Tibial artery (tissue), 4 donors: ENCODE results near the gene MEG3.

Experiments used
- DNase-seq, 2 donors: peaks; one replicate each; pipeline ENCODE4 v3.0.0-alpha.2; 2019
- H3K27ac ChIP-seq, 2 donors: fragments of 200-600 bp; sonication (generic) in 1 of 2; 1 replicate in 1 of 2; 2 replicates in 1 of 2; pipeline ENCODE4 v1.5.1; 2018 to 2019; ENCODE audit warnings: mild to moderate bottlenecking in 1 of 2
- H3K27me3 ChIP-seq, 2 donors: fragments of 200-600 bp; sonication (generic) in 1 of 2; one replicate each; pipeline versions ENCODE4 v1.5.1 to v1.6.0; 2016 to 2019
- H3K36me3 ChIP-seq, 3 donors: fragments of 200-600 bp; sonication (generic) in 2 of 3; one replicate each; pipeline ENCODE4 v1.5.1; 2016 to 2019; ENCODE audit warnings: mild to moderate bottlenecking in 2 of 3
- H3K4me1 ChIP-seq, 4 donors: fragments of 200-600 bp; sonication (generic) in 2 of 4; 1 replicate in 3 of 4; 2 replicates in 1 of 4; pipeline ENCODE4 v1.5.1; 2016 to 2019
- H3K4me3 ChIP-seq, 2 donors: fragments of 200-600 bp; sonication (generic) in 1 of 2; 1 replicate in 1 of 2; 2 replicates in 1 of 2; pipeline ENCODE4 v1.5.1; 2018 to 2019; ENCODE audit warnings: mild to moderate bottlenecking in 2 of 2
- H3K9me3 ChIP-seq, 3 donors: fragments of 200-600 bp; sonication (generic) in 1 of 3; one replicate each; pipeline ENCODE4 v1.5.1; 2016 to 2019
- CTCF ChIP-seq, 2 experiments: fragments of 200-600 bp in 1 of 2; fragments of 450-650 bp in 1 of 2; IDR thresholded peaks; one replicate each; pipeline ENCODE4 v1.5.1; 2017 to 2019; ENCODE audit warnings: antibody characterized with exemption in 2 of 2, mild to moderate bottlenecking in 1 of 2, moderate library complexity in 1 of 2
- intact Hi-C: fragments of 100-400 bp; cut with DNase I; formaldehyde crosslinking; loops from one replicate; pipeline ENCODE4 v1.15.0; 2023; ENCODE audit warnings: low total_unique reads

Gene MEG3

GRCh38 chr14:100804138-100804537 lies 21.8 kb upstream of the MEG3 start:
- intact Hi-C loops: no loop called here
- DNase-seq: no peak
- Histone ChIP-seq H3K9me3 (peaks cover 0 to 10% (median 4%) of the 10 kb centered on the region in 3 donors), H3K4me1 (no peaks in the 10 kb centered on the region), H3K36me3 (no peaks in the 10 kb centered on the region), H3K27me3 (peaks cover 0 to 5% of the 10 kb centered on the region in 2 donors), H3K27ac (no peak overlapping the region), H3K4me3 (no peak overlapping the region)
- TF ChIP-seq CTCF (IDR thresholded peaks at IDR 0.05): no peak

GRCh38 chr14:100804558-100805309 lies 21.2 kb upstream of the MEG3 start:
- intact Hi-C loops: no loop called here
- no peak overlapping the region for H3K27ac ChIP-seq
- no peak for TF ChIP-seq CTCF (IDR thresholded peaks at IDR 0.05)
- no peaks in the 10 kb centered on the region for H3K36me3 ChIP-seq
- DNase-seq: no peak
- H3K4me3 ChIP-seq: no peak overlapping the region
- no peaks in the 10 kb centered on the region for H3K4me1 ChIP-seq
- H3K27me3 ChIP-seq: peaks cover 0 to 5% of the 10 kb centered on the region in 2 donors
- H3K9me3 ChIP-seq: peaks cover 0 to 16% (median 5%) of the 10 kb centered on the region in 3 donors

GRCh38 chr14:100806386-100806785 lies 19.5 kb upstream of the MEG3 start:
- DNase-seq: no peak

GRCh38 chr14:100807496-100807895 lies 18.4 kb upstream of the MEG3 start:
- no peak for DNase-seq
- intact Hi-C loops: no loop called here
- Histone ChIP-seq H3K27me3 (peaks cover 0 to 5% of the 10 kb centered on the region in 2 donors), H3K4me1 (no peaks in the 10 kb centered on the region), H3K4me3 (no peak overlapping the region), H3K27ac (no peak overlapping the region), H3K9me3 (peaks cover 3 to 27% (median 5%) of the 10 kb centered on the region in 3 donors), H3K36me3 (no peaks in the 10 kb centered on the region)
- TF ChIP-seq CTCF (IDR thresholded peaks at IDR 0.05): no peak

More at GRCh38 chr14:100806386-100806785, 19.5 kb upstream of the MEG3 start:
- intact Hi-C loops: no loop called here
- Histone ChIP-seq H3K36me3 (no peaks in the 10 kb centered on the region), H3K27ac (no peak overlapping the region), H3K27me3 (peaks cover 0 to 5% of the 10 kb centered on the region in 2 donors), H3K4me3 (no peak overlapping the region), H3K4me1 (no peaks in the 10 kb centered on the region), H3K9me3 (peaks cover 2 to 27% (median 5%) of the 10 kb centered on the region in 3 donors)
- no peak for TF ChIP-seq CTCF (IDR thresholded peaks at IDR 0.05)

- Histone ChIP-seq H3K36me3 (no peaks in the 10 kb centered on the region), H3K4me3 (no peak overlapping the region), H3K9me3 (peaks cover 3 to 27% (median 5%) of the 10 kb centered on the region in 3 donors), H3K27me3 (peaks cover 0 to 5% of the 10 kb centered on the region in 2 donors), H3K4me1 (no peaks in the 10 kb centered on the region), H3K27ac (no peak overlapping the region)
- DNase-seq: no peak
- intact Hi-C loops: no loop called here
- no peak for TF ChIP-seq CTCF (IDR thresholded peaks at IDR 0.05)
Observed at GRCh38 chr14:100807979-100808734, 17.8 kb upstream of the MEG3 start.
